ENCODE measurements around the gene WDFY2. TPM values are rescaled to one million over a fixed set of nuclear protein-coding genes. Genes with fewer than 3 reads are reported as not detected.
"Not testable (repeated sequence)": the region's sequence is repeated elsewhere in the genome, so short reads cannot be mapped to it uniquely, and the experiment has no call there.

Gene WDFY2
- total and polyA plus RNA-seq, 4 donors = 9.8 to 15.7 (median 14.3) TPM

DNA sequence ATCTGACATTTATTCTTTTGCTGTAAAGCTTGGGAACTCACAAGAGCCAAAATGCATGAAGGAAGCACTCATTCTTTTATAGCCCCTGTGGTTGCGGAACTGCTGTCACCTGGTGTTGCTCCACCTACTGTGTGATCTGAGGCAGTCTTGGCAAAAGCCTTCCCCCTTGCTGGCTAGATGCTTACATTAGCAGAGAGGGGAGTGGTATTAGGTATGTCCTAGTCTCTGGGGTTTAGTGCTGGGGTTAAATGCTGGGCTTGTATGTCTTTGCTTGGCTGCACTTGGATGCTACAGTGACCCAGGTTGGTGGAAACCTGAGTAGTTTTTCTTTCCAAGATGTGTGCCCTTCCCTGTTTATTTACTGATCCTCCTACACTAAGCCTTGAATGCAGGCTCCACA, 99.3 kb downstream of the WDFY2 start:
- H3K36me3 ChIP-seq (ENCODE audit: control insufficient read depth, insufficient read depth, low read length) = no peaks in the 10 kb centered on the region
- H3K4me1 ChIP-seq (ENCODE audit: control insufficient read depth, insufficient read depth, low read length) = no peaks in the 10 kb centered on the region
- H3K4me3 ChIP-seq (ENCODE audit: low read depth, low read length) = no peak overlapping the region
- no peak overlapping the region for H3K27ac ChIP-seq (ENCODE audit: low read depth, low read length)
- H3K9me3 ChIP-seq (ENCODE audit: control insufficient read depth, insufficient read depth, low read length) = no peaks in the 10 kb centered on the region
- no peaks in the 10 kb centered on the region for H3K27me3 ChIP-seq (ENCODE audit: control insufficient read depth, insufficient read depth, low read length)
- no peak for DNase-seq (ENCODE audit: low read depth in 4 of 6, low spot score in 6 of 6)
- WGBS (ENCODE audit: insufficient coverage) = 100% methylated on average over 1 of the region's 1 CpG

DNA sequence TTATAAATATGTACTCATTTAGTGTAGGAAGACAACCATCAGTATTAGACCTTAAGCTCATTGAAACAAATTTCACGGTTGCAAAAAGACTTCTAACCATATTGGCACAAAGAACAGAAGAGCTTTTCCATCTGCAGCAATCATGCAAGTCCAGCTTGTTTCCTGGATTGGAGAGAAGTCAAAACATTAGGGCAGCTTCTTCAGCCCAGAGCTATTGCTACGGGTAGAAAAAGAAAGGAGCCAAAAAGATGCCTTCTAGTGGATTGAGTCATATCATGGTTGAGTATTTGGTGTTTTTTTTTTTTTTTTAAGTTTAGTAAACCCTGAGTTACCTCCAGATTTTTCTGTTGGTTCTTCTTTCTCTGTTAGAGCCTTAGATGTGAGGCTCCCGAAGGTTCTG, 99.8 kb downstream of the WDFY2 start:
- no peaks in the 10 kb centered on the region for H3K4me1 ChIP-seq (ENCODE audit: control insufficient read depth, insufficient read depth, low read length)
- H3K4me3 ChIP-seq (ENCODE audit: low read depth, low read length) = no peak overlapping the region
- H3K9me3 ChIP-seq (ENCODE audit: control insufficient read depth, insufficient read depth, low read length) = no peaks in the 10 kb centered on the region
- no peak overlapping the region for H3K27ac ChIP-seq (ENCODE audit: low read depth, low read length)
- DNase-seq (ENCODE audit: low read depth in 4 of 6, low spot score in 6 of 6) = no peak
- no peaks in the 10 kb centered on the region for H3K27me3 ChIP-seq (ENCODE audit: control insufficient read depth, insufficient read depth, low read length)
- 40% methylated on average over 1 of the region's 3 CpGs for WGBS (ENCODE audit: insufficient coverage)
- H3K36me3 ChIP-seq (ENCODE audit: control insufficient read depth, insufficient read depth, low read length) = no peaks in the 10 kb centered on the region

GRCh38 chr13:51687947-51688714, 103.9 kb downstream of the WDFY2 start:
- Histone ChIP-seq H3K36me3 (ENCODE audit: control insufficient read depth, insufficient read depth, low read length) (no peaks in the 10 kb centered on the region), H3K27me3 (ENCODE audit: control insufficient read depth, insufficient read depth, low read length) (no peaks in the 10 kb centered on the region), H3K4me1 (ENCODE audit: control insufficient read depth, insufficient read depth, low read length) (no peaks in the 10 kb centered on the region), H3K27ac (ENCODE audit: low read depth, low read length) (no peak overlapping the region), H3K4me3 (ENCODE audit: low read depth, low read length) (no peak overlapping the region), H3K9me3 (ENCODE audit: control insufficient read depth, insufficient read depth, low read length) (no peaks in the 10 kb centered on the region)
- peak in 1 of 6 donors; percentile 33 for DNase-seq (ENCODE audit: low read depth in 4 of 6, low spot score in 6 of 6)
- 58% methylated on average over 4 of the region's 5 CpGs for WGBS (ENCODE audit: insufficient coverage)

- H3K4me3 ChIP-seq (ENCODE audit: low read depth, low read length) = no peak overlapping the region
- 66% methylated on average over 4 of the region's 8 CpGs for WGBS (ENCODE audit: insufficient coverage)
- no peaks in the 10 kb centered on the region for H3K27me3 ChIP-seq (ENCODE audit: control insufficient read depth, insufficient read depth, low read length)
- H3K9me3 ChIP-seq (ENCODE audit: control insufficient read depth, insufficient read depth, low read length) = no peaks in the 10 kb centered on the region
- no peaks in the 10 kb centered on the region for H3K36me3 ChIP-seq (ENCODE audit: control insufficient read depth, insufficient read depth, low read length)
- no peak overlapping the region for H3K27ac ChIP-seq (ENCODE audit: low read depth, low read length)
- no peaks in the 10 kb centered on the region for H3K4me1 ChIP-seq (ENCODE audit: control insufficient read depth, insufficient read depth, low read length)
- peak in 1 of 6 donors; percentile 48 for DNase-seq (ENCODE audit: low read depth in 4 of 6, low spot score in 6 of 6)
These were observed 104.8 kb downstream of the WDFY2 start for GRCh38 chr13:51688937-51689662.

DNA sequence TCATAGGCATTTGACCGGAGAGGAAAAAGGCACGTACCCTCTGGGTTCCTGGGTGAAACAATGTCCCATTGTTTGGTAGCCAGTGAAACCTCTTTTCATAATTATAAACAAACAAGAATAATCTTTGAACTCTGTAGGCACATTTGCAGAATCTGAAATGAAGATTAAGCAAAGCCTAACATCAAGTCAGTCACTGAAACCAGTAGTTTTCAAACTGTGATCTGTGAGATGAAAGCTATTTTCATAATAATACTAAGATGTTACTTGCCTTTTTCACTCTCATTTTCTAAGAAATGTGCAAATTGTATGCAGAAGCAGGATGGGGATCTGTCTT, 105.4 kb downstream of the WDFY2 start:
- no peaks in the 10 kb centered on the region for H3K4me1 ChIP-seq (ENCODE audit: control insufficient read depth, insufficient read depth, low read length)
- H3K9me3 ChIP-seq (ENCODE audit: control insufficient read depth, insufficient read depth, low read length) = no peaks in the 10 kb centered on the region
- peak in 1 of 6 donors; percentile 15 for DNase-seq (ENCODE audit: low read depth in 4 of 6, low spot score in 6 of 6)
- no peaks in the 10 kb centered on the region for H3K36me3 ChIP-seq (ENCODE audit: control insufficient read depth, insufficient read depth, low read length)
- no peak overlapping the region for H3K27ac ChIP-seq (ENCODE audit: low read depth, low read length)
- no CpG with 5 or more reads among the region's 2 CpGs for whole genome bisulfite sequencing (ENCODE audit: insufficient coverage)
- no peak overlapping the region for H3K4me3 ChIP-seq (ENCODE audit: low read depth, low read length)
- no peaks in the 10 kb centered on the region for H3K27me3 ChIP-seq (ENCODE audit: control insufficient read depth, insufficient read depth, low read length)

- H3K27ac ChIP-seq (ENCODE audit: low read depth, low read length); H3K27me3 ChIP-seq (ENCODE audit: control insufficient read depth, insufficient read depth, low read length); H3K4me1 ChIP-seq (ENCODE audit: control insufficient read depth, insufficient read depth, low read length); DNase-seq (ENCODE audit: low read depth in 4 of 6, low spot score in 6 of 6); H3K4me3 ChIP-seq (ENCODE audit: low read depth, low read length); H3K9me3 ChIP-seq (ENCODE audit: control insufficient read depth, insufficient read depth, low read length); H3K36me3 ChIP-seq (ENCODE audit: control insufficient read depth, insufficient read depth, low read length): not testable (repeated sequence)
- 92% methylated on average over 7 of the region's 8 CpGs for WGBS (ENCODE audit: insufficient coverage)
These were observed 111.4 kb downstream of the WDFY2 start for GRCh38 chr13:51695677-51696076.

- no peak for DNase-seq (ENCODE audit: low read depth in 4 of 6, low spot score in 6 of 6)
- Histone ChIP-seq H3K4me3 (ENCODE audit: low read depth, low read length) (no peak overlapping the region), H3K4me1 (ENCODE audit: control insufficient read depth, insufficient read depth, low read length) (no peaks in the 10 kb centered on the region), H3K9me3 (ENCODE audit: control insufficient read depth, insufficient read depth, low read length) (no peaks in the 10 kb centered on the region), H3K36me3 (ENCODE audit: control insufficient read depth, insufficient read depth, low read length) (no peaks in the 10 kb centered on the region), H3K27ac (ENCODE audit: low read depth, low read length) (no peak overlapping the region), H3K27me3 (ENCODE audit: control insufficient read depth, insufficient read depth, low read length) (no peaks in the 10 kb centered on the region)
- WGBS (ENCODE audit: insufficient coverage) = no CpG with 5 or more reads among the region's 4 CpGs
These were observed 112.9 kb downstream of the WDFY2 start for GRCh38 chr13:51697181-51697580.

- H3K27me3 ChIP-seq (ENCODE audit: control insufficient read depth, insufficient read depth, low read length) = no peaks in the 10 kb centered on the region
- no CpG with 5 or more reads among the region's 2 CpGs for WGBS (ENCODE audit: insufficient coverage)
- H3K4me3 ChIP-seq (ENCODE audit: low read depth, low read length) = no peak overlapping the region
- no peaks in the 10 kb centered on the region for H3K9me3 ChIP-seq (ENCODE audit: control insufficient read depth, insufficient read depth, low read length)
- H3K27ac ChIP-seq (ENCODE audit: low read depth, low read length) = no peak overlapping the region
- H3K36me3 ChIP-seq (ENCODE audit: control insufficient read depth, insufficient read depth, low read length) = no peaks in the 10 kb centered on the region
- DNase-seq (ENCODE audit: low read depth in 4 of 6, low spot score in 6 of 6) = no peak
- no peaks in the 10 kb centered on the region for H3K4me1 ChIP-seq (ENCODE audit: control insufficient read depth, insufficient read depth, low read length)
These were observed 113.6 kb downstream of the WDFY2 start for GRCh38 chr13:51697855-51698254.

DNA sequence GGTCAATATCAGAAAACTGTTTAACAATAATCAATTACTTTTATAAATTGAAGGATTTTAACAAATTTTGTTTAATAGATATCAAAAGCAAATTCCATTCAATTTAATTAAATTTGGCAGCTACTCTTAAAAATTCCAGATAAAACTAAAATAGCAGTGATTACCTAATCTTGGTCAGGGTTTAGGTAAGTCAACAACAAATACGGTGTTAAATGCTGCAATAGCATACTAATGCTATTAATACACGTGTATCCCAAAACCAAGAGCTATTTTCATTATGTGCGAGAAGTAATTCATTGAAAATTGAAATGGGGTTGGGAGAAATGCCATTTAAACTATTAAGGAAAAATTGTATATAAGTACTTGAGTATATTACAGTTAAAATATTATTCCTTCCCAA, 114.1 kb downstream of the WDFY2 start:
- no peak for DNase-seq (ENCODE audit: low read depth in 4 of 6, low spot score in 6 of 6)
- Histone ChIP-seq H3K27ac (ENCODE audit: low read depth, low read length) (no peak overlapping the region), H3K4me1 (ENCODE audit: control insufficient read depth, insufficient read depth, low read length) (no peaks in the 10 kb centered on the region), H3K4me3 (ENCODE audit: low read depth, low read length) (no peak overlapping the region), H3K36me3 (ENCODE audit: control insufficient read depth, insufficient read depth, low read length) (no peaks in the 10 kb centered on the region), H3K9me3 (ENCODE audit: control insufficient read depth, insufficient read depth, low read length) (no peaks in the 10 kb centered on the region), H3K27me3 (ENCODE audit: control insufficient read depth, insufficient read depth, low read length) (no peaks in the 10 kb centered on the region)
- no CpG with 5 or more reads among the region's 3 CpGs for WGBS (ENCODE audit: insufficient coverage)

All from spinal cord (tissue), 10 donors.